GM23338 (cell line): ENCODE results near the gene FGD3. TPM values are rescaled to one million over a fixed set of nuclear protein-coding genes. Genes with fewer than 3 reads are reported as not detected.

Experiments
- ATAC-seq: fragments of 200-7000 bp; cut with Tn5 transposase; 3 replicates; pipeline ENCODE4 v1.9.1; 2020
- DNase-seq: peaks from one replicate; pipeline ENCODE4 v3.0.0-alpha.2; 2015; ENCODE audit warnings: low spot score
- H2AFZ ChIP-seq: fragments of 200-600 bp; sonication (generic); 2 replicates; pipeline ENCODE4 v1.8.0; 2016; ENCODE audit warnings: antibody characterized with exemption, mild to moderate bottlenecking, moderate library complexity
- H3F3A ChIP-seq: fragments of 200-600 bp; sonication (generic); replicated peaks from 2 replicates; pipeline ENCODE4 v1.8.0; 2017; ENCODE audit warnings: antibody characterized with exemption, mixed run types, low read depth
- H3K27ac ChIP-seq: fragments of 200-600 bp; sonication (generic); 2 replicates; pipeline ENCODE4 v1.6.1; 2016; ENCODE audit warnings: low read depth
- H3K27me3 ChIP-seq: fragments of 200-600 bp; sonication (generic); 2 replicates; pipeline ENCODE4 v1.8.0; 2016; ENCODE audit warnings: mild to moderate bottlenecking, mixed run types, moderate library complexity; ENCODE audit not compliant: insufficient read depth
- H3K36me3 ChIP-seq: fragments of 200-600 bp; sonication (generic); 2 replicates; pipeline ENCODE4 v1.8.0; 2016; ENCODE audit warnings: mild to moderate bottlenecking; ENCODE audit not compliant: insufficient read depth
- H3K4me1 ChIP-seq: fragments of 200-600 bp; sonication (generic); 2 replicates; pipeline ENCODE4 v1.8.0; 2016; ENCODE audit warnings: mild to moderate bottlenecking, moderate library complexity; ENCODE audit not compliant: insufficient read depth
- H3K4me2 ChIP-seq: fragments of 200-600 bp; sonication (generic); 2 replicates; pipeline ENCODE4 v1.7.1; 2017; ENCODE audit warnings: mixed run types
- H3K4me3 ChIP-seq: fragments of 200-600 bp; sonication (generic); 2 replicates; pipeline ENCODE4 v1.6.1; 2016; ENCODE audit warnings: mixed run types
- H3K79me2 ChIP-seq: fragments of 200-600 bp; sonication (generic); replicated peaks from 2 replicates; pipeline ENCODE4 v1.8.0; 2017; ENCODE audit warnings: mild to moderate bottlenecking; ENCODE audit not compliant: insufficient read depth
- H3K9me2 ChIP-seq: fragments of 200-600 bp; sonication (generic); 2 replicates; pipeline ENCODE4 v1.8.0; 2017; ENCODE audit not compliant: insufficient read depth
- H4K20me1 ChIP-seq: fragments of 200-600 bp; sonication (generic); replicated peaks from 2 replicates; pipeline ENCODE4 v1.8.0; 2017; ENCODE audit warnings: mild to moderate bottlenecking; ENCODE audit not compliant: insufficient read depth
- H3K27ac Mint-ChIP-seq: 2 replicates; pipeline ENCODE4 v1.8.0; 2020; ENCODE audit warnings: inconsistent platforms, mild to moderate bottlenecking, moderate library complexity, mixed read lengths
- H3K27me3 Mint-ChIP-seq: 3 replicates; pipeline ENCODE4 v1.8.0; 2022; ENCODE audit warnings: low read depth, mild to moderate bottlenecking, moderate library complexity, mixed read lengths, inconsistent platforms; ENCODE audit not compliant: insufficient read depth, poor library complexity
- H3K36me3 Mint-ChIP-seq: 3 replicates; pipeline ENCODE4 v1.8.0; 2021; ENCODE audit warnings: low read depth, mild to moderate bottlenecking, inconsistent platforms, moderate library complexity, mixed read lengths
- H3K4me1 Mint-ChIP-seq: 3 replicates; pipeline ENCODE4 v1.8.0; 2020; ENCODE audit warnings: mild to moderate bottlenecking, inconsistent platforms, mixed read lengths
- H3K4me3 Mint-ChIP-seq: 3 replicates; pipeline ENCODE4 v1.8.0; 2021; ENCODE audit warnings: moderate library complexity, mild to moderate bottlenecking, inconsistent platforms, mixed read lengths
- H3K9me3 Mint-ChIP-seq: 3 replicates; pipeline ENCODE4 v1.8.0; 2020; ENCODE audit warnings: moderate library complexity, mild to moderate bottlenecking, inconsistent platforms, mixed read lengths
- CREB1 ChIP-seq: fragments of 250-450 bp; sonication (Bioruptor Pico); IDR thresholded peaks from 2 replicates; pipeline ENCODE4 v1.5.0; 2020; ENCODE audit warnings: low read depth, mild to moderate bottlenecking, moderate library complexity
- EZH2phosphoT487 ChIP-seq: fragments of 200-600 bp; sonication (generic); IDR thresholded peaks from one replicate; pipeline ENCODE4 v1.8.1; 2018; ENCODE audit warnings: antibody characterized with exemption; ENCODE audit not compliant: unreplicated experiment
- REST ChIP-seq: IDR thresholded peaks from one replicate; pipeline ENCODE4 v1.6.1; 2018; ENCODE audit warnings: antibody characterized with exemption; ENCODE audit not compliant: unreplicated experiment
- ZNF462 ChIP-seq: fragments of 250-450 bp; sonication (Bioruptor Pico); IDR thresholded peaks from 2 replicates; pipeline ENCODE4 v1.5.0; 2020; ENCODE audit warnings: mild to moderate bottlenecking, moderate library complexity
- polyA plus RNA-seq: library from polyadenylated mRNA; unstranded; fragments of >200 nt; fragmentation: Nextera tagmentation; extraction: Ambion mirVana; gene quantifications from 2 replicates; pipeline ENCODE4 v1.2.1, GENCODE V29; 2016
- total RNA-seq: library from RNA; depleted of rRNA; stranded (reverse); fragments of >200 nt; shearing (Covaris generic); gene quantifications from 2 replicates; pipeline ENCODE4 v1.2.3, GENCODE V29; 2014

The FGD3 gene
- total and polyA plus RNA-seq, 2 experiments from 2014 or later, result 0.95 to 1.7 TPM

GRCh38 chr9:93032545-93032944 lies 85.2 kb downstream of the FGD3 start:
- Histone ChIP-seq H3K4me1 (peaks cover 7% of the 10 kb centered on the region; the same call in 1 of the 2 replicates), H3K27me3 (no peaks in the 10 kb centered on the region), H4K20me1 (no peaks in the 10 kb centered on the region), H3F3A (no peaks in the 10 kb centered on the region), H2AFZ (no peak overlapping the region), H3K4me2 (no peak overlapping the region), H3K27ac (no peak overlapping the region), H3K9me2 (no peaks in the 10 kb centered on the region), H3K79me2 (no peaks in the 10 kb centered on the region), H3K4me3 (no peak overlapping the region), H3K36me3 (no peaks in the 10 kb centered on the region)
- no peaks in the 10 kb centered on the region for H3K9me3 Mint-ChIP-seq
- no peaks in the 10 kb centered on the region for H3K36me3 Mint-ChIP-seq
- H3K4me1 Mint-ChIP-seq, result peaks cover 13% of the 10 kb centered on the region
- DNase-seq (no peak), ATAC-seq (no peak)
- peaks cover 6% of the 10 kb centered on the region for H3K27me3 Mint-ChIP-seq
- no peak overlapping the region for H3K27ac Mint-ChIP-seq
- no peak for TF ChIP-seq REST
- no peak for TF ChIP-seq CREB1
- TF ChIP-seq ZNF462 (CRISPR knock-in tag), result no peak
- TF ChIP-seq EZH2phosphoT487, result no peak
- H3K4me3 Mint-ChIP-seq, result no peak overlapping the region
